Measurements from ENCODE around the gene STK32A. TPM values are rescaled to one million over a fixed set of nuclear protein-coding genes. Genes with fewer than 3 reads are reported as not detected.

Gene STK32A
- total and polyA plus RNA-seq, 4 donors: 0.03 to 0.17 (median 0.09) TPM

DNA sequence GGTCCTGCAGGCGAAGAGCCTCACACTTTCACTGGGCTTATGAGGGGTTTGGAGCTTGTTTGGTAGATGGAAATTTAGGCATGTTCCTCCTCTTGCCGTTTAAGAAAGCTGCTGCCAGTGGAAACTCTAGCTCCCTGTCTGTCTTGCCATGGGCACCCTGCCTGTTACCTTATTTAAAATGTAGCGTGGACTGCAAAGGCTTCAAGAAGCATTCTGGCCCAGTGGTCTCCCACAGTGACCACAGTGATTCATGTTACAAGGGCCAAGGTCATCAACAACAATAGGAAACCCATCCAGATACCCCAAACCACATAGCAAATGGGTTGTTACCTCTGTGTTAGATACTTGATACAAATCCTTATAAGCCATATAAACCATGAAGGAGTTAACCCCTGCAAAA is 178.4 kb downstream of the STK32A start:
- WGBS: 84% methylated on average over 3 of the region's 3 CpGs
- no peak overlapping the region for H3K4me3 ChIP-seq (ENCODE audit: low read depth in 1 of 3, low read length in 3 of 3)
- H3K9me3 ChIP-seq (ENCODE audit: control insufficient read depth in 4 of 4, low read length in 3 of 4): no peaks in the 10 kb centered on the region
- no peaks in the 10 kb centered on the region for H3K36me3 ChIP-seq (ENCODE audit: control insufficient read depth in 4 of 4, insufficient read depth in 3 of 4, low read depth in 1 of 4, low read length in 3 of 4)
- H3K27ac ChIP-seq (ENCODE audit: low read depth in 1 of 2, low read length in 2 of 2): no peak overlapping the region
- H3K27me3 ChIP-seq (ENCODE audit: control insufficient read depth in 4 of 4, insufficient read depth in 4 of 4, low read length in 3 of 4): no peaks in the 10 kb centered on the region
- no peak overlapping the region for H3K9ac ChIP-seq (ENCODE audit: low read depth in 1 of 2, low read length in 2 of 2)
- no peaks in the 10 kb centered on the region for H3K4me1 ChIP-seq (ENCODE audit: control insufficient read depth in 4 of 4, insufficient read depth in 4 of 4, low read length in 3 of 4)
- no peak for DNase-seq (ENCODE audit: low spot score)
- TF ChIP-seq, protein P1, sequence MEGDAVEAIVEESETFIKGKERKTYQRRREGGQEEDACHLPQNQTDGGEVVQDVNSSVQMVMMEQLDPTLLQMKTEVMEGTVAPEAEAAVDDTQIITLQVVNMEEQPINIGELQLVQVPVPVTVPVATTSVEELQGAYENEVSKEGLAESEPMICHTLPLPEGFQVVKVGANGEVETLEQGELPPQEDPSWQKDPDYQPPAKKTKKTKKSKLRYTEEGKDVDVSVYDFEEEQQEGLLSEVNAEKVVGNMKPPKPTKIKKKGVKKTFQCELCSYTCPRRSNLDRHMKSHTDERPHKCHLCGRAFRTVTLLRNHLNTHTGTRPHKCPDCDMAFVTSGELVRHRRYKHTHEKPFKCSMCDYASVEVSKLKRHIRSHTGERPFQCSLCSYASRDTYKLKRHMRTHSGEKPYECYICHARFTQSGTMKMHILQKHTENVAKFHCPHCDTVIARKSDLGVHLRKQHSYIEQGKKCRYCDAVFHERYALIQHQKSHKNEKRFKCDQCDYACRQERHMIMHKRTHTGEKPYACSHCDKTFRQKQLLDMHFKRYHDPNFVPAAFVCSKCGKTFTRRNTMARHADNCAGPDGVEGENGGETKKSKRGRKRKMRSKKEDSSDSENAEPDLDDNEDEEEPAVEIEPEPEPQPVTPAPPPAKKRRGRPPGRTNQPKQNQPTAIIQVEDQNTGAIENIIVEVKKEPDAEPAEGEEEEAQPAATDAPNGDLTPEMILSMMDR (IDR thresholded peaks at IDR 0.05; ENCODE audit: low read depth, low read length, missing input control): no peak
- TF ChIP-seq YY1 (IDR thresholded peaks at IDR 0.05) (no peak), FOXA2 (IDR thresholded peaks at IDR 0.05) (no peak), SP1 (IDR thresholded peaks at IDR 0.05) (no peak), FOXA1 (IDR thresholded peaks at IDR 0.05) (no peak), EGR1 (IDR thresholded peaks at IDR 0.05; ENCODE audit: low read depth in 2 of 2) (no peak), NR2F2 (IDR thresholded peaks at IDR 0.05) (no peak), JUND (IDR thresholded peaks at IDR 0.05) (no peak), RAD21 (IDR thresholded peaks at IDR 0.05) (no peak), RXRA (IDR thresholded peaks at IDR 0.05) (no peak), TAF1 (conservative IDR thresholded peaks at IDR 0.05) (no peak)
- TF ChIP-seq, protein P2, sequence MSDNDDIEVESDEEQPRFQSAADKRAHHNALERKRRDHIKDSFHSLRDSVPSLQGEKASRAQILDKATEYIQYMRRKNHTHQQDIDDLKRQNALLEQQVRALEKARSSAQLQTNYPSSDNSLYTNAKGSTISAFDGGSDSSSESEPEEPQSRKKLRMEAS (IDR thresholded peaks at IDR 0.05): no peak
- TF ChIP-seq, protein P3, sequence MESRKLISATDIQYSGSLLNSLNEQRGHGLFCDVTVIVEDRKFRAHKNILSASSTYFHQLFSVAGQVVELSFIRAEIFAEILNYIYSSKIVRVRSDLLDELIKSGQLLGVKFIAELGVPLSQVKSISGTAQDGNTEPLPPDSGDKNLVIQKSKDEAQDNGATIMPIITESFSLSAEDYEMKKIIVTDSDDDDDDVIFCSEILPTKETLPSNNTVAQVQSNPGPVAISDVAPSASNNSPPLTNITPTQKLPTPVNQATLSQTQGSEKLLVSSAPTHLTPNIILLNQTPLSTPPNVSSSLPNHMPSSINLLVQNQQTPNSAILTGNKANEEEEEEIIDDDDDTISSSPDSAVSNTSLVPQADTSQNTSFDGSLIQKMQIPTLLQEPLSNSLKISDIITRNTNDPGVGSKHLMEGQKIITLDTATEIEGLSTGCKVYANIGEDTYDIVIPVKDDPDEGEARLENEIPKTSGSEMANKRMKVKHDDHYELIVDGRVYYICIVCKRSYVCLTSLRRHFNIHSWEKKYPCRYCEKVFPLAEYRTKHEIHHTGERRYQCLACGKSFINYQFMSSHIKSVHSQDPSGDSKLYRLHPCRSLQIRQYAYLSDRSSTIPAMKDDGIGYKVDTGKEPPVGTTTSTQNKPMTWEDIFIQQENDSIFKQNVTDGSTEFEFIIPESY (IDR thresholded peaks at IDR 0.05): no peak
- TF ChIP-seq, protein P4, sequence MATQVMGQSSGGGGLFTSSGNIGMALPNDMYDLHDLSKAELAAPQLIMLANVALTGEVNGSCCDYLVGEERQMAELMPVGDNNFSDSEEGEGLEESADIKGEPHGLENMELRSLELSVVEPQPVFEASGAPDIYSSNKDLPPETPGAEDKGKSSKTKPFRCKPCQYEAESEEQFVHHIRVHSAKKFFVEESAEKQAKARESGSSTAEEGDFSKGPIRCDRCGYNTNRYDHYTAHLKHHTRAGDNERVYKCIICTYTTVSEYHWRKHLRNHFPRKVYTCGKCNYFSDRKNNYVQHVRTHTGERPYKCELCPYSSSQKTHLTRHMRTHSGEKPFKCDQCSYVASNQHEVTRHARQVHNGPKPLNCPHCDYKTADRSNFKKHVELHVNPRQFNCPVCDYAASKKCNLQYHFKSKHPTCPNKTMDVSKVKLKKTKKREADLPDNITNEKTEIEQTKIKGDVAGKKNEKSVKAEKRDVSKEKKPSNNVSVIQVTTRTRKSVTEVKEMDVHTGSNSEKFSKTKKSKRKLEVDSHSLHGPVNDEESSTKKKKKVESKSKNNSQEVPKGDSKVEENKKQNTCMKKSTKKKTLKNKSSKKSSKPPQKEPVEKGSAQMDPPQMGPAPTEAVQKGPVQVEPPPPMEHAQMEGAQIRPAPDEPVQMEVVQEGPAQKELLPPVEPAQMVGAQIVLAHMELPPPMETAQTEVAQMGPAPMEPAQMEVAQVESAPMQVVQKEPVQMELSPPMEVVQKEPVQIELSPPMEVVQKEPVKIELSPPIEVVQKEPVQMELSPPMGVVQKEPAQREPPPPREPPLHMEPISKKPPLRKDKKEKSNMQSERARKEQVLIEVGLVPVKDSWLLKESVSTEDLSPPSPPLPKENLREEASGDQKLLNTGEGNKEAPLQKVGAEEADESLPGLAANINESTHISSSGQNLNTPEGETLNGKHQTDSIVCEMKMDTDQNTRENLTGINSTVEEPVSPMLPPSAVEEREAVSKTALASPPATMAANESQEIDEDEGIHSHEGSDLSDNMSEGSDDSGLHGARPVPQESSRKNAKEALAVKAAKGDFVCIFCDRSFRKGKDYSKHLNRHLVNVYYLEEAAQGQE (IDR thresholded peaks at IDR 0.05): no peak
- TF ChIP-seq, protein P5, sequence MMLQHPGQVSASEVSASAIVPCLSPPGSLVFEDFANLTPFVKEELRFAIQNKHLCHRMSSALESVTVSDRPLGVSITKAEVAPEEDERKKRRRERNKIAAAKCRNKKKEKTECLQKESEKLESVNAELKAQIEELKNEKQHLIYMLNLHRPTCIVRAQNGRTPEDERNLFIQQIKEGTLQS (IDR thresholded peaks at IDR 0.05): no peak

GRCh38 chr5:147415651-147416050 is 180.8 kb downstream of the STK32A start:
- Histone ChIP-seq H3K9me3 (ENCODE audit: control insufficient read depth in 4 of 4, low read length in 3 of 4) (no peaks in the 10 kb centered on the region), H3K4me1 (ENCODE audit: control insufficient read depth in 4 of 4, insufficient read depth in 4 of 4, low read length in 3 of 4) (no peaks in the 10 kb centered on the region), H3K27ac (ENCODE audit: low read depth in 1 of 2, low read length in 2 of 2) (no peak overlapping the region), H3K36me3 (ENCODE audit: control insufficient read depth in 4 of 4, insufficient read depth in 3 of 4, low read depth in 1 of 4, low read length in 3 of 4) (no peaks in the 10 kb centered on the region), H3K4me3 (ENCODE audit: low read depth in 1 of 3, low read length in 3 of 3) (no peak overlapping the region), H3K9ac (ENCODE audit: low read depth in 1 of 2, low read length in 2 of 2) (no peak overlapping the region), H3K27me3 (ENCODE audit: control insufficient read depth in 4 of 4, insufficient read depth in 4 of 4, low read length in 3 of 4) (no peaks in the 10 kb centered on the region)
- WGBS: 81% methylated on average over 3 of the region's 3 CpGs
- no peak for DNase-seq (ENCODE audit: low spot score)
- TF ChIP-seq TAF1 (conservative IDR thresholded peaks at IDR 0.05) (no peak), YY1 (IDR thresholded peaks at IDR 0.05) (no peak), HNF4A (conservative IDR thresholded peaks at IDR 0.05) (no peak), RXRA (IDR thresholded peaks at IDR 0.05) (no peak), NR2F2 (IDR thresholded peaks at IDR 0.05) (no peak), RAD21 (IDR thresholded peaks at IDR 0.05) (no peak), FOXA2 (IDR thresholded peaks at IDR 0.05) (no peak), HNF4G (IDR thresholded peaks at IDR 0.05) (no peak), JUND (IDR thresholded peaks at IDR 0.05) (no peak)
- TF ChIP-seq, protein P4 (IDR thresholded peaks at IDR 0.05): no peak
- TF ChIP-seq, protein P3 (IDR thresholded peaks at IDR 0.05): no peak
- TF ChIP-seq, protein P5 (IDR thresholded peaks at IDR 0.05): no peak
- TF ChIP-seq, protein P2 (IDR thresholded peaks at IDR 0.05): no peak

Measured in liver (tissue), 9 donors.